Activated naive CD8-positive, alpha-beta T cell (primary cell): ENCODE results near the gene USP40.

Experiments used
- H3K27ac Mint-ChIP-seq: one replicate; pipeline ENCODE4 v1.8.0; 2021; ENCODE audit warnings: mixed read lengths
- H3K27me3 Mint-ChIP-seq: one replicate; pipeline ENCODE4 v1.8.0; 2021; ENCODE audit warnings: mixed read lengths
- H3K36me3 Mint-ChIP-seq: one replicate; pipeline ENCODE4 v1.8.0; 2021; ENCODE audit warnings: mixed read lengths
- H3K4me1 Mint-ChIP-seq: one replicate; pipeline ENCODE4 v1.8.0; 2021; ENCODE audit warnings: low read depth, mixed read lengths
- H3K4me3 Mint-ChIP-seq: one replicate; pipeline ENCODE4 v1.8.0; 2021; ENCODE audit warnings: mild to moderate bottlenecking, mixed read lengths
- H3K9me3 Mint-ChIP-seq: one replicate; pipeline ENCODE4 v1.8.0; 2021; ENCODE audit warnings: low read depth, mixed read lengths

Gene USP40

DNA sequence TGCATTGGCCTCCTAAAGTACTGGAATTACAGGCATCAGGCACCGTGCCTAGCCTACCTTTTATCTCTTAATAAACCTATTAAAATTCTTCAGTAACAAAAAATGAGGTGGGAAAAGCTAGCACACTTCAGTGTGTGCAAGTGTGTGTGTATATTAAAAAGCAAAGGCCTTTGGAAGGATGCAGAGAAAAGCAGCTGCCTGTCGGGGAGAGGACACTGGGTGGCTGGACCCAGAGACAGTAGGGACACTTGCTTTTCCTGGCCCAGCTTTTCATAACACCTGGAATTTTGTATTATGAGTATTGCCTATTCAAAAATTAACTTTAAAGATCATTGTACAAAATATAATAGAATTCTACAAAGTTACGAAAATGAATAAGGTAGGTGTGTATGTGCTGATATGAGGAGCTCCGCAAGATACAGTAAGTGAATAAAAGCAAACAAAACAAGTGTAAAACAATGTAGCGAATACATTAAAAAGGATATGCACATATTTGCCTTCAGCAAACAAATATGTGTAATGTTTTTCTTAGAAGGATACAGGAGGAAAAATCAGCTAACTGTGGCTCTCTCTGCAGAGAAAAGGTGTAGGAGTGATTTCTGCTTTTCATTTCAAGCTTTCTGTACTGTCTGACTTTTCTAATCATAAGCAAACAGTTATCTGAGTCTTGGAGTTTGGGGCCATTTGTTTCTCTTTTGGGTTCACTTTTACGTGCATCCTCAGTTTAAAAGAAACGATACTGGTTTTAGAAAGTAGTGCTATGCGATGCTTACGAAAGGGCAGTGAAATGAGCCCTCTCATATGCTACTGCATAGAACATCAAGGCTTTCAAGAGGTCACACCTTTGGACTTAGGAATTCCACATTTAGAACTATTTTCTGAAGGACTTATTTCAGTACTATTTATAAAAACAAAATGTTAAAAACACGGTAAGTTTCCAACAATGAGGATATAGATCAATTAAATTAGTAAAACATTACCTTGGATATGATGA, 70.8 kb downstream of the USP40 start:
- Mint-ChIP-seq H3K4me3 (no peak overlapping the region), H3K36me3 (peaks cover 21% of the 10 kb centered on the region), H3K27ac (no peak overlapping the region), H3K9me3 (no peaks in the 10 kb centered on the region), H3K4me1 (peaks cover 6% of the 10 kb centered on the region), H3K27me3 (no peaks in the 10 kb centered on the region)

DNA sequence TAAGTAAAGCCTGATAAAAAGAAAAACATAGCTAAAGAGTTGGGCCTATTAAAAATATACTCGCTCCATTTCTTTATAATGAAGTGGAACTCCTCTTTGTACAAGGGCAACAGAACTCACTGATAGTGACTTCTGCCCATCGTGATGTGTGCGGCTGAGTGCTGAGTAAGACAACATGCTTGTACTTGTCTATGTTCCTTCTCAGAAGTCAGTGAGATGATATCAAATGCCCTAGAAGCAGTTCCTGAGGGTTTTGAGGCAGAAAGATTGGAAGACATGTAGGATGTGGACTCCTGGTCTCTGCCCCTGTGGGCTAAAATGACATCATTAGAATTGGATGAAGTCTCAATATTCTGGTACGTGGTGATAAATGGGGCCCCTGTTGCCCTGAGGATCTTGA, 73.8 kb downstream of the USP40 start:
- Mint-ChIP-seq H3K27ac (no peak overlapping the region), H3K4me1 (peaks cover 2% of the 10 kb centered on the region), H3K27me3 (no peaks in the 10 kb centered on the region), H3K36me3 (peaks cover 10% of the 10 kb centered on the region), H3K4me3 (no peak overlapping the region), H3K9me3 (no peaks in the 10 kb centered on the region)

DNA sequence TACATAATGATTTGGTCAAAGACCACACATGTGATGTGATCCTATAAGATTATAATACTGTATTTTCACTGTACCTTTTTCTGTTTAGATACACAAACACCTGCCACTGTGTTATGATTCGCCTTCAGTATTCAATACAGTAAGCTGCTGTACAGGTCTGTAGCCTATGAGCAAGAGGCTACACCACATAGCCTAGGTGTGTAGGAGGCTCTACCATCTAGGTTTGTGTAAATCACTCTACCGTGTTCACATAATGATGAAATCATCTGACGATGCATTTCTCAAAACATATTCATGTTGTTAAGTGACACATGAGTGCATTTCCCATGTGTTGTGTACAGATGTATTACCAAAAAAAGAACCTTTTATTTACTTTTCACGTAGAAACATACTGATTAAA, 74.5 kb downstream of the USP40 start:
- no peak overlapping the region for H3K4me3 Mint-ChIP-seq
- H3K27me3 Mint-ChIP-seq, result no peaks in the 10 kb centered on the region
- no peak overlapping the region for H3K27ac Mint-ChIP-seq
- no peaks in the 10 kb centered on the region for H3K4me1 Mint-ChIP-seq
- H3K9me3 Mint-ChIP-seq, result no peaks in the 10 kb centered on the region
- H3K36me3 Mint-ChIP-seq, result peaks cover 10% of the 10 kb centered on the region

DNA sequence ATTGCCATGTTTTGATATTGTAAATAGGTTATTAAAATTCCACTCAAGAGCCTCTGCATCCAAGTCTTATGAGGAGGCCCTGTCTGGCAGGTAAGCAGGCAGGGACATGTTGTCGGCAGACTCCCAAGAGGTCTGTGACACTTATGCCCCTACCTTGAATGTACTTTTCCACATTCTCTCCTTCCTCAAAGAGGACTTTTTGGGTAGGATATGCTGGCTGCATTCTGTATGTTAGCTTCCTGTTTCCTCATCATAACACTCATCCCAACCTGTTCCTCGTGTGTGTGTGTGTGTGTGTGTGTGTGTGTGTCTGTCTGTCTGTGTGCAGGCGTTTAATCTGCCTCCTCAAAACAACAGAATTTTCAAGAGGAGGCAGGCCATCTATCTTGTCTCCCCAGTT, 75.3 kb downstream of the USP40 start:
- H3K27me3 Mint-ChIP-seq, result no peaks in the 10 kb centered on the region
- H3K27ac Mint-ChIP-seq, result no peak overlapping the region
- H3K4me1 Mint-ChIP-seq, result no peaks in the 10 kb centered on the region
- H3K36me3 Mint-ChIP-seq, result peaks cover 10% of the 10 kb centered on the region
- H3K9me3 Mint-ChIP-seq, result no peaks in the 10 kb centered on the region
- no peak overlapping the region for H3K4me3 Mint-ChIP-seq

DNA sequence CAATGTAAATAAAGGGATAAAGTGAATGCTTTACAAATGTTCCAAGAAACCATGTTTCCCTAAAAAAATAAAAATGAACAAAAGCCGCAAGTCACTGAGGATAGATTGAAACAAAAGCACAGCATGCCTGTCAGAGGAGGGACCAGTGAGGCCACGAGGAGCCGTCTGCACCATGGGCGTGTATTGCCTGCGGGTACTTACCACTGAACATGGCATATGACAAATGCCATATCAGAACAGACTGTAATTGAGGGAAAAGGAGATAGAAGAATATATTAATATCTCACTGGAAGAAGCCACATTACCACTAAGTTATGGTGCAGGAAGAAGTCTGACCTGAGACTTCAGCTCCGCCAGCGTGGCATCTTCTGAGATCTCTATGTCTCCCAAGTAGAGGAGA, 75.8 kb downstream of the USP40 start:
- no peaks in the 10 kb centered on the region for H3K9me3 Mint-ChIP-seq
- H3K27me3 Mint-ChIP-seq, result no peaks in the 10 kb centered on the region
- no peak overlapping the region for H3K27ac Mint-ChIP-seq
- peaks cover 10% of the 10 kb centered on the region for H3K36me3 Mint-ChIP-seq
- H3K4me3 Mint-ChIP-seq, result no peak overlapping the region
- H3K4me1 Mint-ChIP-seq, result no peaks in the 10 kb centered on the region

DNA sequence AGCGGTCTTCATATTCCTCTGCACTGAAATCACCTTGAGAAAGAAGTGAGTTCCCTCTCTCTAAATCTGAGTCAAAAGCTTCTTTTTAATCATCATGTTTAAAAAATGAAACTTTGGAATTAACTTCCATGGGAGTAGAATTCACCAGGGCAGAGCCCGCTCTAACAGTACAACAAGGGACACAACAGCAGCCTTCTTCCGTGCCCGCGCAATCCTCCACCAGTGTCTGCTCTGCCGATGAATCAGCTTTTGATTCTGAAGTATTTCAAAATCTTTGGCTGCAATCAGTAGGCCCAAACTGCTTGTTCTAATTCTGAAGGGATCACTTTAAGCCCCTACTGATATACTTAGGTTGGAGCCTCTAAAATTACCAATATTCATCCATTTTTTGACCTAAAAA, 76.9 kb downstream of the USP40 start:
- Mint-ChIP-seq H3K36me3 (peaks cover 12% of the 10 kb centered on the region), H3K27me3 (no peaks in the 10 kb centered on the region), H3K9me3 (no peaks in the 10 kb centered on the region)

DNA sequence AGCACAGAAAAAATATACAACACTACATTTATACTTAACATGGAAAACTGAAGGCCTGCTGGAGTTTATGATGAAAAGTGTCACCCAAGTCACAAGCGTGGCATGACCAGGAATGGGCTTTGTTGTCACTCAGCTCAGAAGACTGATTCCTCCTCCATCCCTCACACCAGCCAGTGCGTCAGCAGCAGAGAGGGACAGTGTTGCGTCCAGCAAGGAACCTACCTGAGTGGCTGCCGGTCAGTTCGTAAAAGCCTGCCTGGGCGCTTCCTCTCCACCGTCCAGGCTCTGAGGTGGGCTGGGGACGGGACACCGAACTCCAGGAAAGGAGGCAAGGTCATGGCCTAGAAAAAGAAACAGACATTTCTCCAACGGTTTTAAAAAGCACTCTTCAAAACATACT, 77.4 kb downstream of the USP40 start:
- H3K27me3 Mint-ChIP-seq, result no peaks in the 10 kb centered on the region
- H3K9me3 Mint-ChIP-seq, result no peaks in the 10 kb centered on the region
- H3K4me1 Mint-ChIP-seq, result no peaks in the 10 kb centered on the region
- H3K4me3 Mint-ChIP-seq, result no peak overlapping the region
- H3K36me3 Mint-ChIP-seq, result peaks cover 12% of the 10 kb centered on the region
- no peak overlapping the region for H3K27ac Mint-ChIP-seq

More for the DNA sequence above, 76.9 kb downstream of the USP40 start:
- Mint-ChIP-seq H3K4me1 (no peaks in the 10 kb centered on the region), H3K27ac (no peak overlapping the region), H3K4me3 (no peak overlapping the region)

DNA sequence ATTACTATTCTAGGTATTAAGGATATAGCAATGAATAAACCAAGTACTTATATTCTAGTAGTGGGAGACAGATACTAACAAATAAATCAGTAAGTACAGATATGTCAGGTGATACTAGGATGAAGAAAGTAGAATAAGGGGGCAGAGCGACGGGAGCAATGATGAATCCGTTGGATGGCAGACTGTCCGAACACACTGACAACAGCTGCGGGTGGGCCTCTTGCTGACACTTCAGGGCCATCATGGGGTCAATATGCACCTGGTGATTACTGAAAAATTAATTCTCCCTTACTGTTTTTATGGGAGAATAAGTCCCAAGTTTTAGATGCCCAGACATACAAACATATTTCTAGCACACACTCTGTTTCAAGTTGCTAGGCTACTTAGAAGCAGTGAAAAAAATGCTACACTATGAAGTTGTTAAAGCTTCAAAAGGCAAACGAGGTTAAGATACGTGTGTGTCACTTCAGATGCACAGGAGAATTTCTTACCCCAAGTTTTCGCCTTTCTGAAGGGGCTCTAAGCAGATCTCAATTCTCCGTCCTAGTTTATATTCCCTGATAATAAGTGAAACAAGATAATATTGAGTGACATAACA, 78.7 kb downstream of the USP40 start:
- Mint-ChIP-seq H3K4me1 (no peaks in the 10 kb centered on the region), H3K4me3 (no peak overlapping the region), H3K9me3 (no peaks in the 10 kb centered on the region), H3K27me3 (no peaks in the 10 kb centered on the region), H3K27ac (no peak overlapping the region), H3K36me3 (peaks cover 8% of the 10 kb centered on the region)

DNA sequence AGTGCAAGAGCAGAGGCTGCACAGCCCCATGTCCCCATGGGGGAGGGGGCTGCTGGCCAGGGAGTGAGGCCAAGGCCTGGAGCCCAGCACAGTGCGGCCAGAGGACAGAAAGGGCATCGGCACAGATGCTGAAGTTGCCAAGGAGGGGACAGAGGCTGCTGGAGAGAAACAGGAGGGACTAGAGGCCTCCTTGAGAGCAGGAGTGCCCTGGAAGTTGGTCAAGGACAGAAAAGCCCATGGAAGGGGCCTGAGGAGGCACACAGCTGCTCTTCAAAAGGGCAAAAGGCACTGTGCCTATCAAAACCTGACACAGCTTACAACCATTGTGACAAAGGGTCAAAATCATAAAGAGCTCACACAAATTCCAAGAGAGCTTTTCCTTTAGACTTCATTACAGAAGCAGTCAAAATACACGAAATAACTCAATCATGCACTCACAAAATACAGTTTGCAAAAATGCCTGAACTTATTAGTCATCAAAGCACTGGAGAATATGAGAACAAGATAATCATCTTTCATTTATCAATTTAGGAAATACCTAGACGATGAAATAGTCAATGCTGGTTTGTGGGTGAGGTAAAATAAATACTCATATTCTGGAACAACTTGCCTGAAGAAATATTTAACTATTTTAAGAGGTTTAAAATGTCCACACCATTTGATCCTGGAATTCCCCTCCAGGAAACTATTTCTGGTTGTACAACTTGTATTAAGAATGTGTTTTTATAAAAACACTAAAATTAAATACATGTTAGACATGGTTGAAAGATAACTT, 79.6 kb downstream of the USP40 start:
- Mint-ChIP-seq H3K27ac (no peak overlapping the region), H3K4me3 (no peak overlapping the region), H3K9me3 (no peaks in the 10 kb centered on the region), H3K27me3 (no peaks in the 10 kb centered on the region), H3K36me3 (peaks cover 6% of the 10 kb centered on the region), H3K4me1 (no peaks in the 10 kb centered on the region)

DNA sequence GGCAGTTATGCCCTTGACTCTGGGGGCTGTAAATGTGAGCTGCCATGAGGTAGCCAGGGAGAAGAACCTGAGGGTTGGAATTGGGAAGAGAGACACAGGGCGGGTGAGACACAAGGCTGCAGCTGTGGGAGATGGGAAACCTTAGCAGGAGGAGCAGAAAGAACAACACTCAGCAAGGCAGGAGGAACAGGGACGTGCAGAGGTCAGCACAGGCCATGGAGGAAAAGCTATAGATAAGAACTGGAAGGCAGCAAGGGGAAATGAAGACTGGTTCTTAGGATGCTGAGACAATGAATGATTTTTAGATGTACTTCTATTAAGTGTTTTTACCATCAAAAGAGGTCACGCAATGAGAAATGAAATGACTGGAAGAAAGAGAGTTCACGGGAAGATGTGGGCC, 80.2 kb downstream of the USP40 start:
- H3K27ac Mint-ChIP-seq, result peak overlapping the region; percentile 74
- no peaks in the 10 kb centered on the region for H3K27me3 Mint-ChIP-seq
- no peaks in the 10 kb centered on the region for H3K9me3 Mint-ChIP-seq
- H3K36me3 Mint-ChIP-seq, result peaks cover 6% of the 10 kb centered on the region
- H3K4me1 Mint-ChIP-seq, result no peaks in the 10 kb centered on the region
- no peak overlapping the region for H3K4me3 Mint-ChIP-seq

DNA sequence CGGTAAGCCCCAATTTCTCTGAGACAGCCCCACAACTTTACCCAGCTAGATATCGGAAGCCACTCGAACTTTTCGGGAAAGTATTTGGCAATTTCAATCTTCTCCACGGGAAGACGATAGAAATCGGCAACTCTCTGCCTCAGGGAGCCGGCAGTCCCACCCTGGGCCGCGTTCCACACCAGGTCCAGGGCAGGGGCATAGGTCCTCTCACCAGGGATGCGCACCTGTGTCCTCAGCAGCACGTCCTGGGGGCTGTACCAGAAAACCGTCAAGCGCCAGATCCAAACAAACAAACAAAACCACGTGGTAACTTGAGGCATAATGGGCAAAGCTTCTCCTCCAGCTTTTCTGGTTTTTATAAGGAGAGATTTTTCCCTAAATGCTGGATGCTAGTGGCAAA, 80.9 kb downstream of the USP40 start:
- Mint-ChIP-seq H3K27ac (no peak overlapping the region), H3K4me1 (no peaks in the 10 kb centered on the region), H3K36me3 (peaks cover 4% of the 10 kb centered on the region), H3K27me3 (no peaks in the 10 kb centered on the region), H3K9me3 (no peaks in the 10 kb centered on the region), H3K4me3 (no peak overlapping the region)

DNA sequence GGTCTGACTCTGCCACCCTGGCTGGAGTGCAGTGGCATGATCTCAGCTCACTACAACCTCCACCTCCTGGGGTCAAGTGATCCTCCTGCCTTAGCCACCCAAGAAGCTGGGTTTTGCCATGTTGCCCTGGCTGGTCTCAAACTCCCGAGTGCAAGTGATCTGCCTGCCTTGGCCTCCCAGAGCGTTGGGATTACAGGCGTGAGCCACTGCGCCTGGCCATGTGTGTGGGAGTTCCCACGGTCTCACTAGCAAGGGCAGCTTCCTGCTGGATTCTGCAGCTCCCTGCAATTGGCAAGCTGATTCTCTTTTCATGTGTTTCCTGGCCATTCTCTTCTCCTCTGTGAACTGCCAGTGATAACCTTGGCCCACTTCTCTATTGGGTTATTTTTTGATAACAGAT, 84.0 kb downstream of the USP40 start:
- Mint-ChIP-seq H3K9me3 (no peaks in the 10 kb centered on the region), H3K36me3 (peaks cover 2% of the 10 kb centered on the region), H3K4me1 (no peaks in the 10 kb centered on the region), H3K27ac (no peak overlapping the region), H3K4me3 (no peak overlapping the region), H3K27me3 (no peaks in the 10 kb centered on the region)

DNA sequence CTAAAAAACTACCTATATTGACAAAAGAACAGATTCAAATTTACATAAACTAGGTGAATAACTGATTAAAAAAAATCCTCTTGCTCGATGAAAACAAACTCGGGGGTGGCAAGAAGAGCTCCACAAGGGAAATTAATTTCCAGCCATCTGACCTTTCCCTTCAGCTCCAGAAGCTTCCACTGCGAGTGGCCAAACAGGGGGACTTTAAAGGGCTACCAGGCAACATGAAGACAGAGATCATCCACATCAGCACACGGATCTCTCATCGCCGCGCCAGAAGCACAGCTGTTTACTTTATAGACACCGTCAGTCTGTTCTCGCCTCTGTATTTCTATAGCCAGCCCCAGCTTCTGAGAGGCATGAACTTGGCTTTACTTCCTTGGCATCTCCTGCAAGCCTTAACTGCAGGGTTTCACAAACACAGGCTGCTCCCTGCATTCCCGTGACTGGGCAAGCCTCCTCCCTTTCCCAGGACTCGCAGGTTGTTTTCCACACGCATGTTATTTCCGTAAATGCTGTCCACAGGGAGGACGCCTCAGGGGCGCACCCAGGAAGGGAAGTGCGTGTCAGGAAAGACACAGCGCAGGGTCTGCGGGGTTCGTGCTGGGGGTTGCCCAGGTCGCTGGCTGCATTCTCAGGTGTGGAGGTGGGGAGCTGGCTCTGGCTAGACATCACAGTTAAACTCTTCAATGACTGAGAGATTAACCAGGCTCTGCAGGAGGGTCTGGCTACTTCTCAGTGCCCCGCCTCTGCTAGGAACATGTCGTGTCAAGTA, 85.0 kb downstream of the USP40 start:
- H3K4me1 Mint-ChIP-seq, result no peaks in the 10 kb centered on the region
- no peak overlapping the region for H3K27ac Mint-ChIP-seq
- no peaks in the 10 kb centered on the region for H3K9me3 Mint-ChIP-seq
- H3K36me3 Mint-ChIP-seq, result peaks cover 2% of the 10 kb centered on the region
- no peak overlapping the region for H3K4me3 Mint-ChIP-seq
- H3K27me3 Mint-ChIP-seq, result no peaks in the 10 kb centered on the region

DNA sequence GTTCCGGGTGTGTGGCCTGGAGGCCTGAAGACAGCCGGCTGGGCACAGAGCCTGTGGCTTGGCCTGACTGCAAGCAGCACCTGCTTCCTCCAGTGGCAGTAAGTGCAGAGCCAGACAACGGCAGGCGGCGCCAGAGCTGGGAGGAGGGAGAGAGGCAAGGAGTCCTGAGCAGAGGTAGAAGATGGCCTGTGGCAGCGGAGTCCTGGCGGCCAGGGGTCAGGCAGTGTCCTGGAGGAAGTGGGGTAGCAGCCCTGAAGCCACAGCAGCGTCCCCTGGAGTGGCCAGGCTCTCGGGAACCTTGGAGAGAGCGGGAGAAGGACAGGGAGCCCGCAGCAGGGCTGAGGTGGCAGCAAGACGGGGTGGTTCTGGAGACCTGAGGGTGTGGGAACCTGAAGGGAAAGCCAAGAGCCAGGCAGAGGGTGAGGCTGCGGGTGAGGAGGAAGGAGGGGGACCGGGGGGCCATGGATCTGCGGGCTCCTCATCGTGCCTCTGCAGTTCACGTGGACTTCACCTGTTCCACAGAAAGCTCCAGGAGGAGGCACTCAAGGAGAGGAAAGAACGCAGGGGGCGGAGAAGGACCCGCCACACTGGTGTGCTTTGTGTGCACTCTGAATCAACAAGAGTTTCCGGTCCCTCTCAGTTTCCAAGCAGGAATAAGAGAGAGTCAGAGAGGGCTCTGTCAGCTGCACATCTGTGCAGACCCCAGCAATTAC, 85.9 kb downstream of the USP40 start:
- Mint-ChIP-seq H3K9me3 (no peaks in the 10 kb centered on the region), H3K4me3 (no peak overlapping the region), H3K27ac (no peak overlapping the region), H3K27me3 (no peaks in the 10 kb centered on the region), H3K4me1 (no peaks in the 10 kb centered on the region), H3K36me3 (peaks cover 2% of the 10 kb centered on the region)
